ENCODE data around the gene SETDB1.
"Not testable (repeated sequence)": the region's sequence is repeated elsewhere in the genome, so short reads cannot be mapped to it uniquely, and the experiment has no call there.

The SETDB1 gene

GRCh38 chr1:150926097-150926741 is at the start of gene SETDB1:
SETDB1 (plus strand) TSS chr1:150926363; CDS start chr1:150927715, 1,352 bp downstream.
- DNase-seq, result peak; percentile 99

DNA sequence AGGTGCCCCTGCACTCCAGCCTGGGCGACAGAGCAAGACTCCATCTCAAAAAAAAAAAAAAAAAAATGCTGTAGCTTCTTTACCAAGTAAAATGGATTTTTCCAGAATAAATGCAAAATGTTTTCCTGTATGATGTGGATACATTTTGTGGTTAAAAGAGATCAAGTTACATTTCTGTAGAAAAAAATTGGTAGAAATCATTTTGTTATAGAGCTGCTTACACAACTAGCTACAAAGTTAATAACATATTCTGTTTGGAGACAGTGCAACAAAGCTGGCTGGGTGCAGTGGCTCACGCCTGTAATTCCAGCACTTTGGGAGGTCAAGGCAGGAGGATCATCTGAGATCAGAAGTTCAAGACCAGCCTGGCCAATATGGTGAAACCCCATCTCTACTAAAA is 47.2 kb upstream of the SETDB1 start:
- DNase-seq, result not testable (repeated sequence)

- peak; percentile 69 for DNase-seq
Observed at GRCh38 chr1:150881331-150882070, 44.7 kb upstream of the SETDB1 start.

- not testable (repeated sequence) for DNase-seq
Observed at GRCh38 chr1:150883121-150883520, 43.0 kb upstream of the SETDB1 start.

DNA sequence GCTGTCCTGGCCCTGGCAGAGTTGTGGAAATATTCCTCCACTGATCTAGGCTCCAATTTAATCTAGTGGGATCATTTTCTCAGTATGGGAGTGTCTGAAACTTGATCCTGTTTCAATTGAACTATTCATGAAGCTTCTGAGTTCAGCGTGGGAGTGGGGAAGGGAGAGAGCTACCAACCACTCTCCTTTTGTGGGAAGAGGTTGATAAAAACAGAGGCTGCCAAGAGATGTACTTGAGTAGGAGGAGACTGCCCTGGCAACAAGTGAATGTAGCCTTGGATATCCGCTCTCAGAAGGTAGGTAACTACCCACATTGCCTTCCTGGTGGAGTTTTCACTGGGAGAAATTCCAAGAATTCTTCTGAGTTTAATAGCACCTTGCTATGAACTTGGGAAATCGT is 39.1 kb upstream of the SETDB1 start, which contains the start of gene CTXND2:
TSS of gene CTXND2 (plus strand) at position 119 of the 400 bp plus-strand sequence. CDS start 25,179 bp downstream, outside the sequence.
- no peak for DNase-seq

GRCh38 chr1:150888727-150889126 is 37.4 kb upstream of the SETDB1 start:
- DNase-seq, result no peak

- DNase-seq, result no peak
Observed at GRCh38 chr1:150890033-150890416, 36.1 kb upstream of the SETDB1 start.

GRCh38 chr1:150893336-150893913 is 32.7 kb upstream of the SETDB1 start:
- no peak for DNase-seq

DNA sequence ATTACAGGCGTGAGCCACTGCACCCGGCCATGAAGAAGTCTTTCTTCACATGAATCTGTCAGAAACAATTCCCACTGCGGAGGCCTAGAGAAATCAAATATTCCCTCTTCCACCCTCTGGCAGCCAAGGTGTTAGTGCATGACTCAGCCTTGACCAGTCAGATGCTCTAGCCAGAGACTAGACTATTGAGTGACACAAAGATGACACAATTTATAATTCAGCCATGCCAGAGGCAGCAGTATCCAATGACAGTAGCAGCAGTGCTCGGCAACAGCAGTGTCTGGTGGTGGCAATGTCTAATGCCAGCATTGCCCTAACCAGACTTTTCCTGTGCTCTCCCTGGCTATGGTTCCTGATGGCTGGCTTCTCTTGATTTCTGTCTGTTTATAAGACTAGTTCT is 30.5 kb upstream of the SETDB1 start:
- no peak for DNase-seq

DNA sequence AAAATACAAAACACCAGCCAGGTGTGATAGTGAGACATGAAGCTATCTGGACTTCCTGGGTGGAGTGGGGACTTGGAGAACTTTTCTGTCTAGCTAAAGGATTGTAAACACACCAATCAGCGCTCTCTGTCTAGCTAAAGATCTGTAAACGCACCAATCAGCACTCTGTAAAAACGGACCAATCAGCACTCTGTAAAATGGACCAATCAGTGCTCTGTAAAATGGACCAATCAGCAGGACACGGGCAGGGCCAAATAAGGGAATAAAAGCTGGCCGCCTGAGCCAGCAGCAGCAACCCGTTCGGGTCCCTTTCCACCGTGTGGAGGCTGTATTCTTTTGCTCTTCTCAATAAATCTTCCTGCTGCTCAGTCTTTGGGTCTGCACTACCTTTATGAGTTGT is 26.4 kb upstream of the SETDB1 start:
- not testable (repeated sequence) for DNase-seq

GRCh38 chr1:150902346-150902745 is 23.8 kb upstream of the SETDB1 start:
- DNase-seq, result no peak

GRCh38 chr1:150902751-150903150 is 23.4 kb upstream of the SETDB1 start:
- DNase-seq, result no peak

- DNase-seq, result peak; percentile 72
Observed at GRCh38 chr1:150905301-150905700, 20.9 kb upstream of the SETDB1 start.

DNA sequence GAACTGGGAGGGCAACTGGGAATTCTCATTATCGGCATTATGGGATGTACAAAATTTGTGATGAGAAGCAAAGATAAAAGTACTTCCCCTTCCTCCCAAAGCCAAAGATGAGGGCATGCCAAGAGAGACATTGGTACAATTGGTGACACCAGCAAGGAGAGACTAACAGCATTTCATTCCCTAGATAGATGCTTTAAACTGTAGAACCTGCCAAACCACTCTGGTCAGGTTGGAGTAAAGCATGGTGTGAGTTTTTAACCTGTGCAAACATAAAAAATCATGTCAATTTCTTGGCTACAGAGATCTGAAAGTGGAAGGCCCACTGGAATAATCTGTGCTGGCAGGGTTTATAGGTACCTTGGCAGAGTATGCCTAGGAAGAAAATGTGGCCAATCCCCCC is 19.8 kb upstream of the SETDB1 start:
- no peak for DNase-seq

GRCh38 chr1:150906813-150907212 is 19.4 kb upstream of the SETDB1 start:
- no peak for DNase-seq

- no peak for DNase-seq
Observed at GRCh38 chr1:150909585-150910180, 16.5 kb upstream of the SETDB1 start.

GRCh38 chr1:150912623-150913022 is 13.5 kb upstream of the SETDB1 start:
- no peak for DNase-seq

- no peak for DNase-seq
Observed at GRCh38 chr1:150917387-150917786, 8.8 kb upstream of the SETDB1 start.

DNA sequence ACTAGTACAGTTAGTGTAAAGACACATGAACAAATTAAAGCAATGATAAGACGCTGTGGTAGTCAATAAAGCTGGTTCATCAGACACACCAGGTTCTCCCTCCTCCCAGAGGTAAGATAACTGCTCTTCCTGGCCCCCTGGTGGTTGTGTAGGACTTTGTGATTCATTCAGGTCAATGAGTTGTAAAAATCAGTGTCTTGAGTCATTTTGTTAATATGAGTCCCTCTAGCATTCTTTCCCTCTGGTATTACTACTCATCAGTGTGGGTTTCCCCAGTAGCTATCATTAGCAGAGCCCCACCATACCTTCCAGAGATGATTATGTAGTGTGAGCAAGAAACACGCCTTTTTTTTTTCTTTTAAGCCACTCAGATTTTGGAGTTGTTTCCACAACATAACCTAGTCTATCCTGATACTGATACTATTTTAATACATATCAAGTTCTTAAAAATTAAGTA is 3.6 kb upstream of the SETDB1 start:
- DNase-seq, result peak; percentile 94

GRCh38 chr1:150925080-150925479 is 1.1 kb upstream of the SETDB1 start:
- DNase-seq, result peak; percentile 25

GRCh38 chr1:150927624-150928023 is 1.5 kb downstream of the SETDB1 start:
- no peak for DNase-seq

- DNase-seq, result no peak
Observed at GRCh38 chr1:150928286-150928685, 2.1 kb downstream of the SETDB1 start.

DNA sequence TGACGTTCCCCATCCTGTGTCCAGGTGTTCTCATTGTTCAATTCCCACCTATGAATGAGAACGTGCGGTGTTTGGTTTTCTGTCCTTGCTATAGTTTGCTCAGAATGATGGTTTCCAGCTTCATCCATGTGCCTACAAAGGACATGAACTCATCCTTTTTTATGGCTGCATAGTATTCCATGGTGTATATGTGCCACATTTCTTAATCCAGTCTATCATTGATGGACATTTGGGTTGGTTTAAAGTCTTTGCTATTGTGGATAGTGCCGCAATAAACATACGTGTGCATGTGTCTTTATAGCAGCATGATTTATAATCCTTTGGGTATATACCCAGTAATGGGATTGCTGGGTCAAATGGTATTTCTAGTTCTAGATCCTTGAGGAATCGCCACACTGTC is 2.6 kb downstream of the SETDB1 start:
- DNase-seq, result not testable (repeated sequence)

DNA sequence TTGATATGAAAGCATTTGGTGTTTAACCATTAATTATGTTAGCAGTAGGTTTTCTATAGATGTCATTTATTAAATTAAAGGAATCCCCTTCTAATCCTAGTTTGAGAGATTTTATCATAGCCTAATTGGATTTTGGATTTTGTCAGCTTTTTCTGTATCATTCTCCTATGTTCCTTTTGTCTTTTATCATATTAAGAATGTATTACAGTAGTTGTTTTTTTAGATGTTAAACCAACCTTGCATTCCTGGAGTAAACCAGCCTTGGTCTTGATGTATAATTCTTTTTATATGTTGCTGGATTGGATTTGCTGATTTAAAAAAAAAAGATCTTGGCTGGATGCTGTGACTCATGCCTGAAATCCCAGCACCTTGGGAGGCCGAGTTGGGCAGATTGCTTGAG is 5.6 kb downstream of the SETDB1 start:
- peak; percentile 45 for DNase-seq
